H1 (cell line): ENCODE data around the gene ZNF346. TPM values are rescaled to one million over a fixed set of nuclear protein-coding genes. Genes with fewer than 3 reads are reported as not detected.
"Not testable (repeated sequence)": the region's sequence is repeated elsewhere in the genome, so short reads cannot be mapped to it uniquely, and the experiment has no call there.

Source experiments
- CTCF ChIA-PET: fragments of 300-600 bp; sonication (Branson Sonifier 250); formaldehyde crosslinking; loops from one replicate; lab custom pipeline; 2021; ENCODE audit not compliant: partially characterized antibody; lab: Charles Lee
- POLR2A ChIA-PET: fragments of 300-600 bp; sonication (Branson Sonifier 250); formaldehyde crosslinking; loops from one replicate; lab custom pipeline; 2021; ENCODE audit warnings: inconsistent platforms; ENCODE audit not compliant: partially characterized antibody; lab: Charles Lee
- DNase-seq, 2 experiments: peaks; one replicate each; pipeline versions ENCODE4 v3.0.0 to v3.0.0-alpha.2; 2010 to 2022; ENCODE audit warnings: low spot score in 2 of 2, low read depth in 1 of 2, mixed read lengths in 1 of 2
- FAIRE-seq: peaks from 2 replicates; lab custom pipeline; 2011; peaks lifted over from hg19 to GRCh38; lab: Jason Lieb, UNC
- H2AFZ ChIP-seq: 2 replicates; pipeline ENCODE4 v1.8.1; 2012; ENCODE audit warnings: low read length, inconsistent platforms
- H2AK5ac ChIP-seq: 2 replicates; pipeline ENCODE4 v1.6.1; 2013; ENCODE audit warnings: low read depth, low read length
- H2BK120ac ChIP-seq: replicated peaks from 2 replicates; pipeline ENCODE3; 2013; ENCODE audit warnings: low read depth, low read length, inconsistent platforms
- H2BK12ac ChIP-seq: 2 replicates; pipeline ENCODE4 v1.6.1; 2013; ENCODE audit warnings: low read depth, low read length
- H2BK15ac ChIP-seq: 2 replicates; pipeline ENCODE4 v1.6.1; 2013; ENCODE audit warnings: low read length
- H2BK20ac ChIP-seq: 2 replicates; pipeline ENCODE4 v1.6.1; 2013; ENCODE audit warnings: low read length
- H2BK5ac ChIP-seq: 2 replicates; pipeline ENCODE4 v1.6.1; 2013; ENCODE audit warnings: low read depth, low read length
- H3K14ac ChIP-seq: 2 replicates; pipeline ENCODE4 v1.6.1; 2013; ENCODE audit warnings: inconsistent platforms; ENCODE audit not compliant: insufficient read length
- H3K18ac ChIP-seq: 2 replicates; pipeline ENCODE4 v1.6.1; 2013; ENCODE audit warnings: low read length; ENCODE audit errors: extremely low read depth
- H3K23ac ChIP-seq: 2 replicates; pipeline ENCODE4 v1.6.1; 2013; ENCODE audit warnings: inconsistent platforms; ENCODE audit not compliant: insufficient read length
- H3K23me2 ChIP-seq: 2 replicates; pipeline ENCODE4 v1.6.1; 2013; ENCODE audit warnings: low read depth, low read length
- H3K27ac ChIP-seq: 2 replicates; pipeline ENCODE4 v1.6.1; 2011; ENCODE audit warnings: low read depth, low read length, inconsistent platforms
- H3K27me3 ChIP-seq, 4 experiments: replicated peaks in 1 of 4; 1 replicate in 1 of 4; 2 replicates in 3 of 4; pipeline versions ENCODE4 v1.6.1 to v1.8.1; 2011 to 2013; ENCODE audit warnings: low read length in 3 of 4, mild to moderate bottlenecking in 3 of 4, inconsistent platforms in 2 of 4, mixed read lengths in 2 of 4, moderate library complexity in 1 of 4; ENCODE audit not compliant: control insufficient read depth in 3 of 4, insufficient read depth in 3 of 4; ENCODE audit errors: extremely low read depth in 1 of 4
- H3K36me3 ChIP-seq, 4 experiments: 2 replicates each; pipeline versions ENCODE4 v1.6.1 to v1.8.1; 2011 to 2013; ENCODE audit warnings: mild to moderate bottlenecking in 4 of 4, low read length in 3 of 4, moderate library complexity in 2 of 4, control low read depth in 1 of 4, inconsistent platforms in 1 of 4; ENCODE audit not compliant: insufficient read depth in 4 of 4, control insufficient read depth in 2 of 4
- H3K4ac ChIP-seq: replicated peaks from 2 replicates; pipeline ENCODE3; 2013; ENCODE audit warnings: low read length, low read depth, mixed read lengths, inconsistent platforms; ENCODE audit not compliant: insufficient read length
- H3K4me1 ChIP-seq, 4 experiments: replicated peaks in 1 of 4; 1 replicate in 1 of 4; 2 replicates in 3 of 4; pipeline versions ENCODE4 v1.6.1 to v1.8.1; 2011 to 2013; ENCODE audit warnings: low read length in 3 of 4, inconsistent platforms in 2 of 4, mixed read lengths in 1 of 4; ENCODE audit not compliant: insufficient read depth in 4 of 4, control insufficient read depth in 3 of 4
- H3K4me2 ChIP-seq, 2 experiments: 2 replicates each; pipeline versions ENCODE4 v1.6.1 to v1.8.1; 2011 to 2013; ENCODE audit warnings: low read depth in 2 of 2, low read length in 2 of 2, control low read depth in 1 of 2, inconsistent platforms in 1 of 2, mild to moderate bottlenecking in 1 of 2; ENCODE audit not compliant: insufficient read depth in 1 of 2
- H3K4me3 ChIP-seq, 4 experiments: fragments of 200-600, 300-600 bp in 1 of 4; sonication (generic), shearing (Covaris generic), sonication (Bioruptor Twin) in 1 of 4; 2 replicates each; pipeline versions ENCODE4 v1.5.1 to v1.8.1; 2011 to 2016; ENCODE audit warnings: low read length in 4 of 4, low read depth in 3 of 4, control low read depth in 2 of 4, inconsistent platforms in 2 of 4, mild to moderate bottlenecking in 2 of 4, mixed read lengths in 1 of 4, moderate library complexity in 1 of 4; ENCODE audit not compliant: insufficient read depth in 2 of 4; ENCODE audit errors: extremely low read depth in 1 of 4
- H3K56ac ChIP-seq: replicated peaks from 2 replicates; pipeline ENCODE3; 2013; ENCODE audit warnings: low read depth, mild to moderate bottlenecking, mixed read lengths, low read length, inconsistent platforms; ENCODE audit not compliant: insufficient read length
- H3K79me1 ChIP-seq: 2 replicates; pipeline ENCODE4 v1.6.1; 2013; ENCODE audit warnings: low read depth, low read length, control low read depth
- H3K79me2 ChIP-seq, 2 experiments: 2 replicates each; pipeline versions ENCODE4 v1.6.1 to v1.8.1; 2012 to 2013; ENCODE audit warnings: low read length in 2 of 2, mild to moderate bottlenecking in 2 of 2, inconsistent platforms in 1 of 2; ENCODE audit not compliant: insufficient read depth in 2 of 2, control insufficient read depth in 1 of 2
- H3K9ac ChIP-seq, 4 experiments: replicated peaks in 1 of 4; 1 replicate in 1 of 4; 2 replicates in 3 of 4; pipeline versions ENCODE4 v1.6.1 to v1.8.1; 2011 to 2013; ENCODE audit warnings: low read depth in 3 of 4, low read length in 3 of 4, control low read depth in 2 of 4, mild to moderate bottlenecking in 2 of 4, moderate library complexity in 2 of 4, inconsistent platforms in 1 of 4; ENCODE audit errors: extremely low read depth in 1 of 4
- H3K9me3 ChIP-seq, 2 experiments: 2 replicates each; pipeline versions ENCODE4 v1.6.1 to v1.8.1; 2012 to 2013; ENCODE audit warnings: mild to moderate bottlenecking in 2 of 2, moderate library complexity in 2 of 2, control low read depth in 1 of 2, inconsistent platforms in 1 of 2, low read depth in 1 of 2, low read length in 1 of 2, mixed read lengths in 1 of 2; ENCODE audit not compliant: insufficient read depth in 2 of 2
- H4K20me1 ChIP-seq, 2 experiments: replicated peaks in 1 of 2; 2 replicates each; pipeline versions ENCODE3 to v1.8.1; 2011 to 2013; ENCODE audit warnings: inconsistent platforms in 2 of 2, low read length in 2 of 2, mild to moderate bottlenecking in 1 of 2; ENCODE audit not compliant: insufficient read depth in 2 of 2, control insufficient read depth in 1 of 2
- H4K5ac ChIP-seq: 2 replicates; pipeline ENCODE4 v1.6.1; 2013; ENCODE audit warnings: low read length, low read depth, mixed read lengths, inconsistent platforms; ENCODE audit not compliant: insufficient read length
- H4K8ac ChIP-seq: 2 replicates; pipeline ENCODE4 v1.8.0; 2013; ENCODE audit warnings: mild to moderate bottlenecking, moderate library complexity, low read length, inconsistent platforms; ENCODE audit not compliant: insufficient read depth; ENCODE audit errors: extremely low read depth
- H4K91ac ChIP-seq: replicated peaks from 2 replicates; pipeline ENCODE3; 2013; ENCODE audit warnings: low read length, mixed read lengths, inconsistent platforms; ENCODE audit not compliant: insufficient read length
- WGBS, 2 experiments: shearing (Covaris generic) in 1 of 2; methylation state at CpG; one replicate each; pipeline versions ENCODE4 v1.1.6 to v1.1.7; 2013 to 2015; ENCODE audit warnings: low lambda C conversion rate in 2 of 2, mixed read lengths in 2 of 2, inconsistent platforms in 1 of 2, low coverage in 1 of 2, missing lambda C conversion rate in 1 of 2; ENCODE audit not compliant: insufficient replicate concordance in 2 of 2, insufficient coverage in 1 of 2, insufficient read length in 1 of 2; ENCODE audit errors: extremely low coverage in 1 of 2, missing lambda C conversion rate in 1 of 2; 5-methylcytosine and 5-hydroxymethylcytosine counted together
- polyA plus RNA-seq, 7 experiments: library from polyadenylated mRNA; depleted of rRNA in 3 of 7; stranded (reverse) in 5 of 7; unstranded in 2 of 7; fragments of >200 nt in 5 of 7; fragments of 200-250 nt in 2 of 7; gene quantifications; 1 replicate in 5 of 7; 2 replicates in 1 of 7; 4 replicates in 1 of 7; pipeline versions ENCODE4 v1.2.1 to v1.2.3, GENCODE V29; 2011 to 2013; ENCODE audit warnings: missing spikeins in 2 of 7, mixed read lengths in 2 of 7
- total RNA-seq: library from RNA; stranded (reverse); fragmentation: NEBNext Ultra II Directional; extraction: Animal tissue kit (Norgen Biotek cat#: 25700); gene quantifications from 2 replicates; pipeline ENCODE4 v1.2.1, GENCODE V29; 2021

Gene ZNF346
- total and polyA plus RNA-seq, 2 of the 8 experiments (the other 6 are each of a cell fraction or from before 2014, with no cell fraction given): 19.9 to 20.8 TPM

GRCh38 chr5:176993081-176993480, 29.4 kb upstream of the ZNF346 start:
- not testable (repeated sequence) for H3K27me3 ChIP-seq, H3K23ac ChIP-seq, H3K9me3 ChIP-seq, H2BK120ac ChIP-seq, H3K4me3 ChIP-seq, H2BK15ac ChIP-seq, H3K18ac ChIP-seq, H3K14ac ChIP-seq, H3K56ac ChIP-seq, H2BK12ac ChIP-seq, H3K79me1 ChIP-seq, H4K5ac ChIP-seq, FAIRE-seq, H3K23me2 ChIP-seq, H4K20me1 ChIP-seq, H3K36me3 ChIP-seq, H3K27ac ChIP-seq, H2AK5ac ChIP-seq, H4K91ac ChIP-seq, H3K4ac ChIP-seq, H2BK5ac ChIP-seq, H4K8ac ChIP-seq, H2AFZ ChIP-seq, H2BK20ac ChIP-seq, DNase-seq, H3K9ac ChIP-seq, H3K4me2 ChIP-seq, H3K4me1 ChIP-seq
- 95% methylated on average over 3 of the region's 3 CpGs; no CpG with 5 or more reads in 1 of the 2 experiments for WGBS, 2 experiments
- peaks cover 20 to 93% of the 10 kb centered on the region in 2 experiments for H3K79me2 ChIP-seq
- POLR2A ChIA-PET: interaction anchor here (1.5 kb wide), 1 partner anchor 14 kb away, joined by 4 read pairs; the partner anchor contains the start of gene UIMC1
- CTCF ChIA-PET: interaction anchor here (1.1 kb wide), 1 partner anchor 49 kb away, joined by 3 read pairs; no protein-coding TSS in a partner anchor
